ENCODE data around the gene PALB2.
"Not testable (repeated sequence)": the region's sequence is repeated elsewhere in the genome, so short reads cannot be mapped to it uniquely, and the experiment has no call there.

The PALB2 gene

GRCh38 chr16:23610905-23611304, 30.2 kb downstream of the PALB2 start:
- H3K36me3 ChIP-seq (ENCODE audit: insufficient read depth, low read length), result peaks cover 25% of the 10 kb centered on the region
- H3K9ac ChIP-seq (ENCODE audit: low read depth, low read length); H3K9me3 ChIP-seq (ENCODE audit: control insufficient read depth, insufficient read depth, low read length); H3K4me1 ChIP-seq (ENCODE audit: insufficient read depth, low read length): not testable (repeated sequence)

GRCh38 chr16:23609929-23610328, 31.2 kb downstream of the PALB2 start:
- Histone ChIP-seq H3K4me1 (ENCODE audit: insufficient read depth, low read length) (no peaks in the 10 kb centered on the region), H3K36me3 (ENCODE audit: insufficient read depth, low read length) (peaks cover 26% of the 10 kb centered on the region), H3K9me3 (ENCODE audit: control insufficient read depth, insufficient read depth, low read length) (no peaks in the 10 kb centered on the region), H3K9ac (ENCODE audit: low read depth, low read length) (no peak overlapping the region)

- H3K9ac ChIP-seq (ENCODE audit: low read depth, low read length), result no peak overlapping the region
- peaks cover 26% of the 10 kb centered on the region for H3K36me3 ChIP-seq (ENCODE audit: insufficient read depth, low read length)
- H3K9me3 ChIP-seq (ENCODE audit: control insufficient read depth, insufficient read depth, low read length), result no peaks in the 10 kb centered on the region
- H3K4me1 ChIP-seq (ENCODE audit: insufficient read depth, low read length), result no peaks in the 10 kb centered on the region
Observed at GRCh38 chr16:23608194-23608593, 32.9 kb downstream of the PALB2 start.

- no peak overlapping the region for H3K9ac ChIP-seq (ENCODE audit: low read depth, low read length)
- H3K9me3 ChIP-seq (ENCODE audit: control insufficient read depth, insufficient read depth, low read length), result no peaks in the 10 kb centered on the region
- H3K4me1 ChIP-seq (ENCODE audit: insufficient read depth, low read length), result no peaks in the 10 kb centered on the region
- peaks cover 26% of the 10 kb centered on the region for H3K36me3 ChIP-seq (ENCODE audit: insufficient read depth, low read length)
Observed at GRCh38 chr16:23607726-23608125, 33.4 kb downstream of the PALB2 start.

GRCh38 chr16:23597003-23597756, 43.9 kb downstream of the PALB2 start:
- Histone ChIP-seq H3K4me1 (ENCODE audit: insufficient read depth, low read length) (peaks cover 26% of the 10 kb centered on the region), H3K9ac (ENCODE audit: low read depth, low read length) (peak overlapping the region; percentile 90; the same call in 1 of the 2 replicates), H3K9me3 (ENCODE audit: control insufficient read depth, insufficient read depth, low read length) (no peaks in the 10 kb centered on the region), H3K36me3 (ENCODE audit: insufficient read depth, low read length) (peaks cover under 1% of the 10 kb centered on the region)

GRCh38 chr16:23595951-23596720, 45.0 kb downstream of the PALB2 start, which contains the start of gene NDUFAB1:
TSS of gene NDUFAB1 (minus strand) at chr16:23596316. CDS start at chr16:23596290, 26 bp downstream.
- Histone ChIP-seq H3K36me3 (ENCODE audit: insufficient read depth, low read length) (peaks cover 9% of the 10 kb centered on the region), H3K4me1 (ENCODE audit: insufficient read depth, low read length) (peaks cover 23% of the 10 kb centered on the region), H3K9ac (ENCODE audit: low read depth, low read length) (peak within 1 kb of the TSS; percentile 90), H3K9me3 (ENCODE audit: control insufficient read depth, insufficient read depth, low read length) (no peaks in the 10 kb centered on the region)

- Histone ChIP-seq H3K9me3 (ENCODE audit: control insufficient read depth, insufficient read depth, low read length) (no peaks in the 10 kb centered on the region), H3K9ac (ENCODE audit: low read depth, low read length) (peak overlapping the region; percentile 90)
Observed at GRCh38 chr16:23595246-23595950, 45.7 kb downstream of the PALB2 start.

GRCh38 chr16:23594186-23594585, 46.9 kb downstream of the PALB2 start:
- H3K9ac ChIP-seq (ENCODE audit: low read depth, low read length), result no peak overlapping the region
- peaks cover 11% of the 10 kb centered on the region for H3K4me1 ChIP-seq (ENCODE audit: insufficient read depth, low read length)
- H3K9me3 ChIP-seq (ENCODE audit: control insufficient read depth, insufficient read depth, low read length), result no peaks in the 10 kb centered on the region
- peaks cover 19% of the 10 kb centered on the region for H3K36me3 ChIP-seq (ENCODE audit: insufficient read depth, low read length)

More at GRCh38 chr16:23595246-23595950, 45.7 kb downstream of the PALB2 start:
- Histone ChIP-seq H3K4me1 (ENCODE audit: insufficient read depth, low read length) (peaks cover 15% of the 10 kb centered on the region), H3K36me3 (ENCODE audit: insufficient read depth, low read length) (peaks cover 10% of the 10 kb centered on the region)

GRCh38 chr16:23590181-23590580, 50.9 kb downstream of the PALB2 start:
- H3K9me3 ChIP-seq (ENCODE audit: control insufficient read depth, insufficient read depth, low read length), result no peaks in the 10 kb centered on the region
- no peaks in the 10 kb centered on the region for H3K4me1 ChIP-seq (ENCODE audit: insufficient read depth, low read length)
- H3K36me3 ChIP-seq (ENCODE audit: insufficient read depth, low read length), result peaks cover 29% of the 10 kb centered on the region
- no peak overlapping the region for H3K9ac ChIP-seq (ENCODE audit: low read depth, low read length)

GRCh38 chr16:23587726-23588125, 53.4 kb downstream of the PALB2 start:
- Histone ChIP-seq H3K9ac (ENCODE audit: low read depth, low read length) (no peak overlapping the region), H3K36me3 (ENCODE audit: insufficient read depth, low read length) (peaks cover 32% of the 10 kb centered on the region), H3K4me1 (ENCODE audit: insufficient read depth, low read length) (no peaks in the 10 kb centered on the region), H3K9me3 (ENCODE audit: control insufficient read depth, insufficient read depth, low read length) (no peaks in the 10 kb centered on the region)

GRCh38 chr16:23584186-23585076, 56.7 kb downstream of the PALB2 start:
- Histone ChIP-seq H3K36me3 (ENCODE audit: insufficient read depth, low read length) (peaks cover 26% of the 10 kb centered on the region), H3K4me1 (ENCODE audit: insufficient read depth, low read length) (no peaks in the 10 kb centered on the region), H3K9ac (ENCODE audit: low read depth, low read length) (no peak overlapping the region), H3K9me3 (ENCODE audit: control insufficient read depth, insufficient read depth, low read length) (no peaks in the 10 kb centered on the region)

- H3K9me3 ChIP-seq (ENCODE audit: control insufficient read depth, insufficient read depth, low read length); H3K4me1 ChIP-seq (ENCODE audit: insufficient read depth, low read length); H3K9ac ChIP-seq (ENCODE audit: low read depth, low read length): not testable (repeated sequence)
- peaks cover 24% of the 10 kb centered on the region; the same call in 1 of the 2 replicates for H3K36me3 ChIP-seq (ENCODE audit: insufficient read depth, low read length)
Observed at GRCh38 chr16:23583271-23583670, 57.8 kb downstream of the PALB2 start.

GRCh38 chr16:23581764-23582163, 59.3 kb downstream of the PALB2 start:
- H3K4me1 ChIP-seq (ENCODE audit: insufficient read depth, low read length), result no peaks in the 10 kb centered on the region

More at GRCh38 chr16:23581764-23582163, 59.3 kb downstream of the PALB2 start:
- Histone ChIP-seq H3K9me3 (ENCODE audit: control insufficient read depth, insufficient read depth, low read length) (no peaks in the 10 kb centered on the region), H3K9ac (ENCODE audit: low read depth, low read length) (no peak overlapping the region), H3K36me3 (ENCODE audit: insufficient read depth, low read length) (peaks cover 23% of the 10 kb centered on the region; the same call in 1 of the 2 replicates)
